Thyroid gland (tissue), 4 donors: ENCODE results near the gene ARHGEF33.

Experiments used
- CTCF ChIP-seq, 6 experiments: fragments of 200-600 bp in 3 of 6; fragments of 450-650 bp in 3 of 6; sonication (generic) in 3 of 6; IDR thresholded peaks; one replicate each; pipeline ENCODE4 v1.5.1; 2016 to 2019; ENCODE audit warnings: antibody characterized with exemption in 6 of 6, mild to moderate bottlenecking in 2 of 6, inconsistent platforms in 1 of 6, moderate library complexity in 1 of 6
- POLR2A ChIP-seq, 2 donors: fragments of 450-650 bp; IDR thresholded peaks; one replicate each; pipeline ENCODE4 v1.6.1; 2017; ENCODE audit warnings: antibody characterized with exemption in 2 of 2, mild to moderate bottlenecking in 2 of 2, moderate library complexity in 1 of 2

DNA sequence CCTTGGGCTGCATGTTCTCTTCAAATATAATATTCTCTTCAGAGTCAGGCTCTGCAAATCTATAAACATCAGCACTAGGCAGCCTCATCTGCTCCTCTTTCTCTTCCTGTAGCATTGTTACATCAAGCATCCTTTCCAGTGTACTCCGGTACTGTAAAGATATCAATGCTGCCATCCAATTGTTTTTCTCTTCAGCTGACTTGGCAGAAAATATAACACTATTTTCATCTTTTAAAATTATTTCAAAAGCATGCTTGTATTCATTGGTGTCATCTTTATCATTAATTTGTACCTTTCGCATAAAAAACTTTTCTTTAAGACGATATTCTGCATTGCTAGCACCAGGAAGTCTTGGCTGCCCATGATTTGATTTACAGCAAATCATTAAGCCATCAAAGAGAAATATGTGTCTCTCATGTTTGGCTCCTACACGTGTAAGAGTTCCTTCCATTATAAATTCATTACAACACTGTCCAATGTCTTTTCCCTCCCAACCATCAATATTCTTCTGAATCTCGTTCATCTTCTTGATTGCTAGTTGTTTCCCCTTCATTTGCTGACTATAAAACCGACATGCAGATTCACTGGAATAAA is 133.1 kb downstream of the ARHGEF33 start:
- no peak for TF ChIP-seq CTCF (IDR thresholded peaks at IDR 0.05)
- no peak for TF ChIP-seq POLR2A (IDR thresholded peaks at IDR 0.05)
